Spinal cord (tissue), 10 donors: ENCODE results near the gene ALKBH7. TPM values are rescaled to one million over a fixed set of nuclear protein-coding genes. Genes with fewer than 3 reads are reported as not detected.

Experiments
- DNase-seq, 6 donors: peaks; one replicate each; pipeline versions ENCODE4 v3.0.0 to v3.0.0-alpha.2; 2013 to 2015; ENCODE audit warnings: low spot score in 6 of 6, low read depth in 4 of 6
- H3K27ac ChIP-seq: one replicate; pipeline ENCODE4 v1.5.1; 2013; ENCODE audit warnings: low read depth, low read length, control low read depth
- H3K27me3 ChIP-seq: one replicate; pipeline ENCODE4 v1.6.1; 2013; ENCODE audit warnings: low read length; ENCODE audit not compliant: control insufficient read depth, insufficient read depth
- H3K36me3 ChIP-seq: one replicate; pipeline ENCODE4 v1.6.1; 2013; ENCODE audit warnings: low read length; ENCODE audit not compliant: control insufficient read depth, insufficient read depth
- H3K4me1 ChIP-seq: one replicate; pipeline ENCODE4 v1.6.1; 2013; ENCODE audit warnings: low read length; ENCODE audit not compliant: control insufficient read depth, insufficient read depth
- H3K4me3 ChIP-seq: one replicate; pipeline ENCODE4 v1.5.1; 2013; ENCODE audit warnings: low read depth, low read length, control low read depth
- H3K9me3 ChIP-seq: one replicate; pipeline ENCODE4 v1.6.1; 2013; ENCODE audit warnings: low read length; ENCODE audit not compliant: control insufficient read depth, insufficient read depth
- WGBS: methylation state at CpG from one replicate; pipeline ENCODE4 v1.1.5; 2013; ENCODE audit warnings: missing lambda C conversion rate; ENCODE audit not compliant: insufficient coverage; 5-methylcytosine and 5-hydroxymethylcytosine counted together
- polyA plus RNA-seq, 2 donors: library from polyadenylated mRNA; unstranded; fragments of 120-200 nt; gene quantifications; one replicate each; pipeline ENCODE4 v1.2.1, GENCODE V29; 2013; ENCODE audit not compliant: insufficient read length in 2 of 2
- total RNA-seq, 2 donors: library from RNA; depleted of rRNA in 1 of 2; stranded (reverse); fragments of 120-200 nt in 1 of 2; fragments of >200 nt in 1 of 2; gene quantifications; one replicate each; pipeline versions ENCODE4 v1.2.3 to v1.2.4, GENCODE V29; 2013 to 2014
- donor health status: healthy.

Gene ALKBH7
- total and polyA plus RNA-seq, 4 donors = 25.8 to 85.6 (median 78.2) TPM

- no peaks in the 10 kb centered on the region for H3K9me3 ChIP-seq
- H3K4me1 ChIP-seq = peaks cover 4% of the 10 kb centered on the region
- 58% methylated on average over 11 of the region's 12 CpGs for WGBS
- no peak overlapping the region for H3K27ac ChIP-seq
- DNase-seq = no peak
- peaks cover 50% of the 10 kb centered on the region for H3K36me3 ChIP-seq
- H3K27me3 ChIP-seq = no peaks in the 10 kb centered on the region
- no peak overlapping the region for H3K4me3 ChIP-seq
Observed at GRCh38 chr19:6412061-6412446, 39.5 kb downstream of the ALKBH7 start.

DNA sequence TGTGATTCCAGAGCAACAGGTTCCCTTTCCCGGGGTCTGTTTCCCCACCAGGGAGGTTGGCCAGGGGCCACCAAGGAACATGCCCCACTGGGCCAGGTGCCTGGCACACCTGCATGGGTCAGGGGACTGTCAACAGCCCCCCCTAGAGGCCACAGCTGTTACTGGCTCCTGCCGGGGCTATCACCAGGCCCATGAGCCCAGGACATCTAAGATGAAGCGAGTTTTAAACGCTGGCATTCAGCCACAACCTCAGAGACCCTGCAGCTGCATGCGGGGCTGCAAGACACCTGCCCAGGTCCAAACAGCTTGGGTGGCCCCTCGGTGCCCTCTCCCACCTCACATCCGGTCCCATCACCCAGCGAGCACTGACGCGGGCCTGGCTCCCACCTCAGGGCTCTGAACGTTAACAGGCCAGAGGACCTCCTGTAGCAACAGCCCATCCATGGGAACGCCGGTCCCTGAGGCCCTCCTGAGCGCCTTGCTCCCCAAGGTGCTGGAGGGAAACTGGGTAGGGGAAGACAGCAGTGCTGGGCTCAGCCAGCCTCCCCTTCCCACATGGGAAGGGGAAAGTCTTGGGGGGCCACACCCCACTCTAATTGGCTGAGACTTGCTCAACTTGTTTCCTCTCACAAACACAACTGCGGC, 40.0 kb downstream of the ALKBH7 start:
- Histone ChIP-seq H3K4me1 (peaks cover 6% of the 10 kb centered on the region), H3K36me3 (peaks cover 56% of the 10 kb centered on the region), H3K27ac (no peak overlapping the region), H3K9me3 (no peaks in the 10 kb centered on the region), H3K27me3 (no peaks in the 10 kb centered on the region), H3K4me3 (no peak overlapping the region)
- DNase-seq = peak in 2 of 6 donors; percentile 13 to 27
- WGBS = 51% methylated on average over 13 of the region's 15 CpGs

DNA sequence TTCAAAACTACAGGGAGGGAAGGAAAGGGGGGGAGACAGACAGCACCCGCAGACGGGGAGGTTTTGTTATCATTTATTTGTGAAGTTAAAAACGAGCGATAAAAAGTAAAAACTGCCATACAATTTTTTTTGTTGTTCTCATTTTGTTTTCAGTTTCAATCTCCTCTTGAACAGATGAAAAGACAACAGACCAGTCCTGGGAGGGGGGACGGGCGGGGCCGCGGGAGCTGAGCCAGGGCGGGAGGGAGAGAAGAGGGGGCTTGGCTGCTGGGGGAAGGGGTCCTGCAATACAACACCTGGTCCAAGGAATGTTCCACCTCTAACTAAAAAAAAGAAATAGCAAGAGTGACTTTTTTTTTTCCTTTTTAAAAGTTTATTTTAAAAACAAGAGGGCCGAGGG, 40.7 kb downstream of the ALKBH7 start:
- no CpG with 5 or more reads among the region's 10 CpGs for WGBS
- H3K36me3 ChIP-seq = peaks cover 63% of the 10 kb centered on the region
- peaks cover 13% of the 10 kb centered on the region for H3K4me1 ChIP-seq
- H3K27me3 ChIP-seq = no peaks in the 10 kb centered on the region
- no peaks in the 10 kb centered on the region for H3K9me3 ChIP-seq
- no peak for DNase-seq
- no peak overlapping the region for H3K4me3 ChIP-seq
- no peak overlapping the region for H3K27ac ChIP-seq

- no peak for DNase-seq
- Histone ChIP-seq H3K27me3 (no peaks in the 10 kb centered on the region), H3K36me3 (peaks cover 70% of the 10 kb centered on the region), H3K9me3 (no peaks in the 10 kb centered on the region), H3K4me1 (peaks cover 14% of the 10 kb centered on the region), H3K4me3 (no peak overlapping the region), H3K27ac (no peak overlapping the region)
- 78% methylated on average over 34 of the region's 42 CpGs for WGBS
Observed at GRCh38 chr19:6413721-6414643, 41.4 kb downstream of the ALKBH7 start.

- Histone ChIP-seq H3K4me1 (peaks cover 14% of the 10 kb centered on the region), H3K9me3 (no peaks in the 10 kb centered on the region), H3K4me3 (no peak overlapping the region), H3K36me3 (peaks cover 80% of the 10 kb centered on the region), H3K27me3 (no peaks in the 10 kb centered on the region), H3K27ac (no peak overlapping the region)
- no peak for DNase-seq
- 90% methylated on average over 46 of the region's 47 CpGs for WGBS
Observed at GRCh38 chr19:6414793-6415590, 42.4 kb downstream of the ALKBH7 start.

DNA sequence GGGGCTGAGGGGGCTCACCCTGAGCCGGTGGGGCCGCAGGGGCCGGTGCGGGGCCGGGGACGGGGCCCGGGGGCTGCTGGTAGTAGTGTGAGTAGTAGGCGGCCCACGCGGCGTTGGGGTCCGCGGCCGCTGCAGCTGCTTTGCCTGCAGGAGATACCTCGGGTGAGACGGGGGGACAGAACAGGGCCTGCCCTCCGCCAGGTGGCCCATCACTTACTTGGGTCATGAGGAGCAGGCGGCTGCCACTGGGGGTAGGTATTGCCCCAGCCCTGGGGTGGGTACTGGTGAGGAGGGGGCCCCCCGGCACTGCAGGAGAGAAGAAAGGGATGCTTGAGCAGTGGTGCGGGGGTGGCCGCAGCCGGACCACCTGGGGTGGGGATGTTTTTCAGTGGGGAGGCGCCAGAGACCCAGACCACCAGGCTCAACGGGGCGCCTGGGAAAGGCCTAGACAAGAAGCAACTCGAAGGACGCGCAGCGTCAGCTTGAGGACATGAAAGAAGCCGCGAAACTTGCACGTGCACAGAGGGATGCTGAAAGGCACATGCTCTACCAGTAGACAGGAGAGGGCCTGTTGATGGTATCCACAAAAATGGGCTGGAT, 43.1 kb downstream of the ALKBH7 start:
- Histone ChIP-seq H3K36me3 (peaks cover 87% of the 10 kb centered on the region), H3K4me1 (peaks cover 14% of the 10 kb centered on the region), H3K4me3 (no peak overlapping the region), H3K9me3 (no peaks in the 10 kb centered on the region), H3K27me3 (no peaks in the 10 kb centered on the region), H3K27ac (no peak overlapping the region)
- 92% methylated on average over 26 of the region's 32 CpGs for WGBS
- DNase-seq = no peak

GRCh38 chr19:6416658-6417405, 44.2 kb downstream of the ALKBH7 start:
- 90% methylated on average over 26 of the region's 29 CpGs for WGBS
- H3K27me3 ChIP-seq = no peaks in the 10 kb centered on the region
- H3K9me3 ChIP-seq = no peaks in the 10 kb centered on the region
- H3K4me1 ChIP-seq = peaks cover 19% of the 10 kb centered on the region
- no peak overlapping the region for H3K27ac ChIP-seq
- H3K4me3 ChIP-seq = no peak overlapping the region
- H3K36me3 ChIP-seq = peaks cover 94% of the 10 kb centered on the region
- no peak for DNase-seq

DNA sequence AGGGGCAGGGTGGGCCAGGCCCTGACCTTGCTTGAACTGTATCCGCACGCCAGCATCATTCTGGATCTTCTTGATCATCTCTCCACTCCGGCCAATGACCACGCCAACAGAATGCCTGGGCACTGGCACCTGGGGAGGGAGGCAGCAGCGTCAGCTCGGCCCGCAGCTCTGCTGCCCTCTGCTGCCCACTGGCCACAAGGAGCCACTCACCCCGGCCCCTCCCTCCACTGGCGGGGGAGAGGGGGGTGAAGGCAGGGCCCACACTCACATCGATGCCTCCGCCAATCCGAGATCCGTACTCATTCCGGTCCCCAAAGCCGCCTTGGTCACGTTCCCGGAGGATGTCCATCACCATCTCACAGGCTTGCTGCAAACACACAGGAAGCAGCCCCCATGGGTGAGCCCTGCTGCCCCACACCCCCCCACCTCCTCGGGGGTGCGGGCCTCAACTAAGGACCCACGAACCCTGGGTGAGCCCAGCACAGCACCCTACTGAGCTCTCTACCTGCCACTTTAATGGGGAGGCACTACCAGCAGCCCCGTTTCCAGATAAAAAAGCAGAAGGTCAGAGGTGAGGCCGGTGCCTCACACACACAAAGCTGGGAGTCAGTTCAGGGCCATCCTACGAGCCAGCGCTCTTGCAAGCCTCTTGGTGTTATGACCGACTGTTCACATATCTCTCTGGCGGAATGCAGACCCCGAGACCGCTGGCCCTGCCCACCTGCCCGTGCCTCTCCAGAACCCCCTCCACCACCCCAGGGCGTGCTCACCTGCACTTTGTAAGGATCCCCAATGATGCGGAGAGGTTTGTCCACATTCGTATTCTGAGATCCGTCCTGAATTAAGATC, 45.3 kb downstream of the ALKBH7 start:
- H3K27ac ChIP-seq = no peak overlapping the region
- H3K4me1 ChIP-seq = peaks cover 23% of the 10 kb centered on the region
- WGBS = 76% methylated on average over 30 of the region's 33 CpGs
- H3K36me3 ChIP-seq = peaks cover 90% of the 10 kb centered on the region
- DNase-seq = peak in 2 of 6 donors; percentile 12 to 28
- no peak overlapping the region for H3K4me3 ChIP-seq
- H3K27me3 ChIP-seq = no peaks in the 10 kb centered on the region
- no peaks in the 10 kb centered on the region for H3K9me3 ChIP-seq
